Activated naive CD4-positive, alpha-beta T cell treated with anti-CD3 and anti-CD28 coated beads, Interleukin-2, amount 10 ng/mL, durations not matched to agents 7 days and 5 days (primary cell): Measurements from ENCODE around the gene HMGCS1.
"Not testable (repeated sequence)": the region's sequence is repeated elsewhere in the genome, so short reads cannot be mapped to it uniquely, and the experiment has no call there.

Experiments
- CTCF ChIA-PET: fragments of 350-600 bp; sonication (Branson Sonifier 250); formaldehyde crosslinking; loops from one replicate; lab custom pipeline; 2021; ENCODE audit warnings: antibody characterized with exemption; lab: Charles Lee
- DNase-seq: peaks from one replicate; pipeline ENCODE4 v3.0.0-alpha.2; 2020
- H3K27ac Mint-ChIP-seq: one replicate; pipeline ENCODE4 v1.8.0; 2021; ENCODE audit warnings: mild to moderate bottlenecking, moderate library complexity, mixed read lengths
- H3K27me3 Mint-ChIP-seq: one replicate; pipeline ENCODE4 v1.8.0; 2021; ENCODE audit warnings: mild to moderate bottlenecking, mixed read lengths
- H3K36me3 Mint-ChIP-seq: one replicate; pipeline ENCODE4 v1.8.0; 2021; ENCODE audit warnings: mixed read lengths
- H3K4me1 Mint-ChIP-seq: one replicate; pipeline ENCODE4 v1.8.0; 2021; ENCODE audit warnings: mixed read lengths
- H3K4me3 Mint-ChIP-seq: one replicate; pipeline ENCODE4 v1.8.0; 2021; ENCODE audit warnings: mild to moderate bottlenecking, moderate library complexity, mixed read lengths
- H3K9me3 Mint-ChIP-seq: one replicate; pipeline ENCODE4 v1.8.0; 2021; ENCODE audit warnings: mixed read lengths

HMGCS1 gene

GRCh38 chr5:43279548-43280274 lies 33.5 kb downstream of the HMGCS1 start:
- Mint-ChIP-seq H3K4me3 (no peak overlapping the region), H3K27ac (no peak overlapping the region), H3K36me3 (no peaks in the 10 kb centered on the region), H3K9me3 (no peaks in the 10 kb centered on the region), H3K27me3 (no peaks in the 10 kb centered on the region), H3K4me1 (no peaks in the 10 kb centered on the region)
- no peak for DNase-seq
- CTCF ChIA-PET: no interaction called here

GRCh38 chr5:43275391-43275790 lies 37.8 kb downstream of the HMGCS1 start:
- no peak for DNase-seq
- CTCF ChIA-PET: no interaction called here
- peaks cover 13% of the 10 kb centered on the region for H3K27me3 Mint-ChIP-seq
- no peaks in the 10 kb centered on the region for H3K4me1 Mint-ChIP-seq
- no peak overlapping the region for H3K4me3 Mint-ChIP-seq
- H3K9me3 Mint-ChIP-seq: no peaks in the 10 kb centered on the region
- no peak overlapping the region for H3K27ac Mint-ChIP-seq
- no peaks in the 10 kb centered on the region for H3K36me3 Mint-ChIP-seq

GRCh38 chr5:43274435-43275114 lies 38.6 kb downstream of the HMGCS1 start:
- DNase-seq: no peak
- Mint-ChIP-seq H3K36me3 (no peaks in the 10 kb centered on the region), H3K27ac (no peak overlapping the region), H3K4me1 (no peaks in the 10 kb centered on the region), H3K9me3 (no peaks in the 10 kb centered on the region), H3K27me3 (peaks cover 16% of the 10 kb centered on the region), H3K4me3 (no peak overlapping the region)
- CTCF ChIA-PET: no interaction called here

- H3K27ac Mint-ChIP-seq: no peak overlapping the region
- CTCF ChIA-PET: no interaction called here
Measured at GRCh38 chr5:43273552-43273951, 39.7 kb downstream of the HMGCS1 start.

GRCh38 chr5:43270645-43271044 lies 42.6 kb downstream of the HMGCS1 start:
- CTCF ChIA-PET: no interaction called here
- no peak for DNase-seq
- H3K27me3 Mint-ChIP-seq: peaks cover 20% of the 10 kb centered on the region
- no peaks in the 10 kb centered on the region for H3K36me3 Mint-ChIP-seq
- H3K27ac Mint-ChIP-seq: no peak overlapping the region
- H3K4me3 Mint-ChIP-seq: no peak overlapping the region
- peaks cover 11% of the 10 kb centered on the region for H3K4me1 Mint-ChIP-seq
- H3K9me3 Mint-ChIP-seq: peaks cover 4% of the 10 kb centered on the region

More at GRCh38 chr5:43273552-43273951, 39.7 kb downstream of the HMGCS1 start:
- H3K4me3 Mint-ChIP-seq: no peak overlapping the region
- peaks cover 16% of the 10 kb centered on the region for H3K27me3 Mint-ChIP-seq
- DNase-seq: no peak
- no peaks in the 10 kb centered on the region for H3K4me1 Mint-ChIP-seq
- no peaks in the 10 kb centered on the region for H3K36me3 Mint-ChIP-seq
- peaks cover 2% of the 10 kb centered on the region for H3K9me3 Mint-ChIP-seq

GRCh38 chr5:43268188-43268820 lies 44.9 kb downstream of the HMGCS1 start:
- no peaks in the 10 kb centered on the region for H3K36me3 Mint-ChIP-seq
- CTCF ChIA-PET: interaction anchor here (1.3 kb wide), 1 partner anchor 24 kb away, joined by 3 read pairs; no protein-coding TSS in a partner anchor
- H3K9me3 Mint-ChIP-seq: peaks cover 6% of the 10 kb centered on the region
- DNase-seq: no peak
- peaks cover 29% of the 10 kb centered on the region for H3K27me3 Mint-ChIP-seq
- H3K4me3 Mint-ChIP-seq: no peak overlapping the region
- H3K27ac Mint-ChIP-seq: no peak overlapping the region
- peaks cover 11% of the 10 kb centered on the region for H3K4me1 Mint-ChIP-seq

- H3K27me3 Mint-ChIP-seq: peaks cover 29% of the 10 kb centered on the region
- H3K27ac Mint-ChIP-seq, H3K36me3 Mint-ChIP-seq, CTCF ChIA-PET, H3K4me1 Mint-ChIP-seq, DNase-seq, H3K9me3 Mint-ChIP-seq, H3K4me3 Mint-ChIP-seq: not testable (repeated sequence)
Measured at GRCh38 chr5:43262269-43262668, 50.9 kb downstream of the HMGCS1 start.

GRCh38 chr5:43258116-43258515 lies 55.1 kb downstream of the HMGCS1 start:
- H3K4me3 Mint-ChIP-seq: no peak overlapping the region
- DNase-seq: no peak
- CTCF ChIA-PET: no interaction called here
- no peaks in the 10 kb centered on the region for H3K4me1 Mint-ChIP-seq
- H3K36me3 Mint-ChIP-seq: no peaks in the 10 kb centered on the region
- peaks cover 2% of the 10 kb centered on the region for H3K9me3 Mint-ChIP-seq
- no peak overlapping the region for H3K27ac Mint-ChIP-seq
- H3K27me3 Mint-ChIP-seq: peaks cover 36% of the 10 kb centered on the region

GRCh38 chr5:43256261-43256966 lies 56.8 kb downstream of the HMGCS1 start:
- Mint-ChIP-seq H3K36me3 (no peaks in the 10 kb centered on the region), H3K27me3 (peaks cover 39% of the 10 kb centered on the region), H3K4me3 (no peak overlapping the region), H3K9me3 (no peaks in the 10 kb centered on the region), H3K4me1 (no peaks in the 10 kb centered on the region), H3K27ac (no peak overlapping the region)
- CTCF ChIA-PET: no interaction called here
- DNase-seq: no peak

- Mint-ChIP-seq H3K27me3 (peaks cover 40% of the 10 kb centered on the region), H3K36me3 (no peaks in the 10 kb centered on the region), H3K4me1 (no peaks in the 10 kb centered on the region), H3K4me3 (no peak overlapping the region), H3K9me3 (no peaks in the 10 kb centered on the region), H3K27ac (no peak overlapping the region)
- CTCF ChIA-PET: no interaction called here
- no peak for DNase-seq
Measured at GRCh38 chr5:43255704-43256103, 57.5 kb downstream of the HMGCS1 start.

GRCh38 chr5:43251754-43252153 lies 61.5 kb downstream of the HMGCS1 start:
- no peak overlapping the region for H3K27ac Mint-ChIP-seq
- no peak for DNase-seq
- no peaks in the 10 kb centered on the region for H3K9me3 Mint-ChIP-seq
- H3K4me1 Mint-ChIP-seq: no peaks in the 10 kb centered on the region
- no peak overlapping the region for H3K4me3 Mint-ChIP-seq
- no peaks in the 10 kb centered on the region for H3K36me3 Mint-ChIP-seq
- H3K27me3 Mint-ChIP-seq: peaks cover 22% of the 10 kb centered on the region
- CTCF ChIA-PET: no interaction called here

- H3K4me1 Mint-ChIP-seq: no peaks in the 10 kb centered on the region
- H3K9me3 Mint-ChIP-seq: no peaks in the 10 kb centered on the region
- H3K36me3 Mint-ChIP-seq: no peaks in the 10 kb centered on the region
- CTCF ChIA-PET: no interaction called here
- peaks cover 19% of the 10 kb centered on the region for H3K27me3 Mint-ChIP-seq
- no peak overlapping the region for H3K27ac Mint-ChIP-seq
- no peak for DNase-seq
- H3K4me3 Mint-ChIP-seq: no peak overlapping the region
Measured at GRCh38 chr5:43245724-43246385, 67.4 kb downstream of the HMGCS1 start.

- Mint-ChIP-seq H3K9me3 (no peaks in the 10 kb centered on the region), H3K27ac (no peak overlapping the region), H3K36me3 (no peaks in the 10 kb centered on the region), H3K4me1 (no peaks in the 10 kb centered on the region), H3K4me3 (no peak overlapping the region), H3K27me3 (peaks cover 26% of the 10 kb centered on the region)
- DNase-seq: no peak
- CTCF ChIA-PET: no interaction called here
Measured at GRCh38 chr5:43244823-43245565, 68.2 kb downstream of the HMGCS1 start.
